ENCODE results near the gene DZIP1L.

GRCh38 chr3:138157743-138158142, 42.3 kb upstream of the DZIP1L start:
- TF ChIP-seq CREB5 (CRISPR knock-in tag; IDR thresholded peaks at IDR 0.05; ENCODE audit: low read depth) (no peak), BACH2 (CRISPR knock-in tag; IDR thresholded peaks at IDR 0.05; ENCODE audit: borderline replicate concordance) (no peak), POU6F1 (CRISPR knock-in tag; IDR thresholded peaks at IDR 0.05; ENCODE audit: borderline replicate concordance, low read depth) (no peak), CSDC2 (CRISPR knock-in tag; IDR thresholded peaks at IDR 0.05) (no peak), ISL1 (CRISPR knock-in tag; IDR thresholded peaks at IDR 0.05) (no peak), RARB (CRISPR knock-in tag; IDR thresholded peaks at IDR 0.05) (no peak), TSHZ2 (CRISPR knock-in tag; IDR thresholded peaks at IDR 0.05) (no peak), ARNTL (CRISPR knock-in tag; IDR thresholded peaks at IDR 0.05; ENCODE audit: borderline replicate concordance, low read depth) (no peak), OSR1 (CRISPR knock-in tag; IDR thresholded peaks at IDR 0.05) (no peak)
